IMR-90 (cell line): ENCODE data around the gene ID3. TPM values are rescaled to one million over a fixed set of nuclear protein-coding genes. Genes with fewer than 3 reads are reported as not detected.
A peak's percentile ranks its signal among the peaks of the same experiment; 100 is the strongest.

Experiments
- CEBPB ChIP-seq: IDR thresholded peaks from 2 replicates; pipeline ENCODE4 v1.6.1; 2012; ENCODE audit warnings: low read depth, low read length, improper control_type of control experiment
- CHD1 ChIP-seq: IDR thresholded peaks from 2 replicates; pipeline ENCODE4 v1.6.1; 2012; ENCODE audit warnings: low read depth, low read length, improper control_type of control experiment
- POLR2A ChIP-seq: IDR thresholded peaks from 2 replicates; pipeline ENCODE4 v1.6.1; 2012; ENCODE audit warnings: mild to moderate bottlenecking, low read depth, low read length
- RFX5 ChIP-seq: IDR thresholded peaks from 2 replicates; pipeline ENCODE4 v1.8.0; 2012; ENCODE audit warnings: low read depth, mild to moderate bottlenecking, low read length, moderate library complexity
- polyA plus RNA-seq, 3 experiments: library from polyadenylated mRNA; depleted of rRNA; stranded (reverse); fragments of >200 nt; gene quantifications; 2 replicates each; pipeline ENCODE4 v1.2.3, GENCODE V29; 2012; ENCODE audit warnings: low replicate concordance in 1 of 3
- total RNA-seq: library from RNA; depleted of rRNA; stranded (reverse); fragments of >200 nt; gene quantifications from 2 replicates; pipeline ENCODE4 v1.2.3, GENCODE V29; 2012

Gene ID3
- total and polyA plus RNA-seq, 2 of the 4 experiments (the other 2 are of a cell fraction), result 109 to 304 TPM

DNA sequence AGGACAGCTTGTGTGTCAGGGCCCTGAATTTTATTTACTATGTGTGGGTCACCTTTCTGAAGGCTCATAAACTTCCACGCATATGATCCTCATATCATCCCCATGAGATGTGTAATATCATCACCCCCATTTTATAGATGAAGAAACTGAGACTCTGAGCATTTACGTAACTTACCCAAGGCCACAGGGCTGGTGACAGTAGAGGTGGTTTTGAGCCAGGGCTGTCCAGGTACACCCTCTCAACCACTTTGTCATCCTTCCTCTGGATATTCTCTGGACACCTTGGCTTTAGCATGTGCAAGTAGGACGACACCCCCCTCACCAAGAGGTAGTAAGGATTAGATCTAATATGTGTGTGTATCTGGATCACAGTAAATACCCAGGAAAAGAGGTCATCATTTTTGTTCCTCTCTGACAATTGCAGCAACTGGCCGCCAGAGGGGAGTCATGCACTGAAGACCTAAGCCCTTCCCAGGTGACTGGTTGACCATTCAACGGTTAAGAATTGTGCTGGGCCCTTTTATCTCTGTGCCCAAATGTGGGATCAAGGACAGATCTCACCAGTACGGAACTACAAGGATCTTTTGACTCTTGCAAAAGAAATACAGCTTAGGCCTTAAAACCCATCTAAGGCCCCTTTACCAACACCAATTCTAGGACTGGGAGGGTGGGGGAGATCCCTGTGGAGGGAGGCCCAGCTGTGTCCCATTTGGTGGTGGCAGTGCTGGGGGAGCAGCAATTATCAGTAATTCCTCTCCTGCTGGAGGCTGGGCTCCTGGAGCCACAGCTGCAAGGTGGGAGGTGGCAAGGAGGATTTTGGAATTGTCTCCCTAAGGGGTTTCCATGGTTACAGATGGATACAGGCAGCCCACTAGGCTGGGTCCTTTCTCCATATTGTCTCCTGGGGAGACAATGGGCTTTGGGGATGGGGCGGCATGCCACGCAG is 14.6 kb downstream of the ID3 start (continued):
- TF ChIP-seq RFX5 (no peak), CHD1 (no peak), POLR2A (peak; percentile 49; the same call in 1 of the 2 replicates), CEBPB (no peak)
